Dendritic cell treated with granulocyte-macrophage colony-stimulating factor and Interleukin-4, amounts not matched to agents 40 ng/mL and 50 ng/mL, for 4 days (primary cell): ENCODE results near the gene GLIS1.

Experiments used
- H3K27ac Mint-ChIP-seq: one replicate; pipeline ENCODE4 v1.8.0; 2022; ENCODE audit warnings: mild to moderate bottlenecking, mixed read lengths
- H3K27me3 Mint-ChIP-seq: one replicate; pipeline ENCODE4 v1.8.0; 2022; ENCODE audit warnings: mild to moderate bottlenecking, mixed read lengths
- H3K36me3 Mint-ChIP-seq: one replicate; pipeline ENCODE4 v1.8.0; 2022; ENCODE audit warnings: low read depth, mixed read lengths
- H3K4me1 Mint-ChIP-seq: one replicate; pipeline ENCODE4 v1.8.0; 2022; ENCODE audit warnings: low read depth, mixed read lengths
- H3K4me3 Mint-ChIP-seq: one replicate; pipeline ENCODE4 v1.8.0; 2022; ENCODE audit warnings: mild to moderate bottlenecking, moderate library complexity, mixed read lengths
- H3K9me3 Mint-ChIP-seq: one replicate; pipeline ENCODE4 v1.8.0; 2022; ENCODE audit warnings: mixed read lengths
- intact Hi-C: fragments of 100-400 bp; cut with micrococcal nuclease; formaldehyde crosslinking; loops from one replicate; pipeline ENCODE4 v1.15.0; 2022

GLIS1 gene

GRCh38 chr1:53542551-53542950, 196.4 kb downstream of the GLIS1 start:
- intact Hi-C loops, result no loop called here
- Mint-ChIP-seq H3K27ac (no peak overlapping the region), H3K4me3 (no peak overlapping the region)

GRCh38 chr1:53541761-53542550, 197.0 kb downstream of the GLIS1 start:
- Mint-ChIP-seq H3K27ac (no peak overlapping the region), H3K4me3 (no peak overlapping the region), H3K36me3 (no peaks in the 10 kb centered on the region), H3K9me3 (no peaks in the 10 kb centered on the region), H3K4me1 (no peaks in the 10 kb centered on the region), H3K27me3 (no peaks in the 10 kb centered on the region)
- intact Hi-C loops, result no loop called here

More at GRCh38 chr1:53542551-53542950, 196.4 kb downstream of the GLIS1 start:
- Mint-ChIP-seq H3K9me3 (no peaks in the 10 kb centered on the region), H3K4me1 (no peaks in the 10 kb centered on the region), H3K27me3 (no peaks in the 10 kb centered on the region), H3K36me3 (no peaks in the 10 kb centered on the region)

- intact Hi-C loops, result no loop called here
- Mint-ChIP-seq H3K27ac (no peak overlapping the region), H3K4me1 (no peaks in the 10 kb centered on the region), H3K9me3 (no peaks in the 10 kb centered on the region), H3K4me3 (no peak overlapping the region), H3K27me3 (no peaks in the 10 kb centered on the region), H3K36me3 (no peaks in the 10 kb centered on the region)
These were observed 197.7 kb downstream of the GLIS1 start for GRCh38 chr1:53541263-53541625.

GRCh38 chr1:53540604-53541262, 198.2 kb downstream of the GLIS1 start:
- Mint-ChIP-seq H3K9me3 (no peaks in the 10 kb centered on the region), H3K4me3 (no peak overlapping the region), H3K27me3 (no peaks in the 10 kb centered on the region), H3K4me1 (no peaks in the 10 kb centered on the region), H3K36me3 (no peaks in the 10 kb centered on the region), H3K27ac (no peak overlapping the region)
- intact Hi-C loops, result no loop called here

- no peaks in the 10 kb centered on the region for H3K9me3 Mint-ChIP-seq
- no peaks in the 10 kb centered on the region for H3K4me1 Mint-ChIP-seq
- no peaks in the 10 kb centered on the region for H3K36me3 Mint-ChIP-seq
- intact Hi-C loops, result no loop called here
- H3K4me3 Mint-ChIP-seq, result no peak overlapping the region
- no peaks in the 10 kb centered on the region for H3K27me3 Mint-ChIP-seq
- no peak overlapping the region for H3K27ac Mint-ChIP-seq
These were observed 199.0 kb downstream of the GLIS1 start for GRCh38 chr1:53539711-53540603.

- Mint-ChIP-seq H3K27me3 (no peaks in the 10 kb centered on the region), H3K27ac (no peak overlapping the region), H3K36me3 (no peaks in the 10 kb centered on the region), H3K4me1 (no peaks in the 10 kb centered on the region), H3K9me3 (no peaks in the 10 kb centered on the region), H3K4me3 (no peak overlapping the region)
- intact Hi-C loops, result no loop called here
These were observed 199.7 kb downstream of the GLIS1 start for GRCh38 chr1:53539226-53539625.

GRCh38 chr1:53536606-53537005, 202.4 kb downstream of the GLIS1 start:
- H3K4me1 Mint-ChIP-seq, result no peaks in the 10 kb centered on the region
- H3K9me3 Mint-ChIP-seq, result no peaks in the 10 kb centered on the region
- no peak overlapping the region for H3K27ac Mint-ChIP-seq
- H3K4me3 Mint-ChIP-seq, result no peak overlapping the region
- H3K36me3 Mint-ChIP-seq, result no peaks in the 10 kb centered on the region
- intact Hi-C loops, result no loop called here
- peaks cover 2% of the 10 kb centered on the region for H3K27me3 Mint-ChIP-seq

- no peaks in the 10 kb centered on the region for H3K4me1 Mint-ChIP-seq
- H3K9me3 Mint-ChIP-seq, result no peaks in the 10 kb centered on the region
- intact Hi-C loops, result no loop called here
- H3K4me3 Mint-ChIP-seq, result no peak overlapping the region
- H3K27me3 Mint-ChIP-seq, result peaks cover 2% of the 10 kb centered on the region
- no peak overlapping the region for H3K27ac Mint-ChIP-seq
- H3K36me3 Mint-ChIP-seq, result no peaks in the 10 kb centered on the region
These were observed 203.1 kb downstream of the GLIS1 start for GRCh38 chr1:53535846-53536245.

GRCh38 chr1:53535226-53535625, 203.7 kb downstream of the GLIS1 start:
- H3K9me3 Mint-ChIP-seq, result no peaks in the 10 kb centered on the region
- H3K4me3 Mint-ChIP-seq, result no peak overlapping the region
- H3K36me3 Mint-ChIP-seq, result no peaks in the 10 kb centered on the region
- intact Hi-C loops, result no loop called here
- H3K4me1 Mint-ChIP-seq, result no peaks in the 10 kb centered on the region
- no peak overlapping the region for H3K27ac Mint-ChIP-seq
- H3K27me3 Mint-ChIP-seq, result peaks cover 2% of the 10 kb centered on the region

GRCh38 chr1:53532912-53533311, 206.1 kb downstream of the GLIS1 start:
- Mint-ChIP-seq H3K36me3 (no peaks in the 10 kb centered on the region), H3K9me3 (no peaks in the 10 kb centered on the region), H3K4me1 (no peaks in the 10 kb centered on the region), H3K27me3 (peaks cover 2% of the 10 kb centered on the region), H3K27ac (no peak overlapping the region), H3K4me3 (no peak overlapping the region)
- intact Hi-C loops, result no loop called here

- Mint-ChIP-seq H3K4me1 (no peaks in the 10 kb centered on the region), H3K9me3 (no peaks in the 10 kb centered on the region), H3K27ac (no peak overlapping the region), H3K27me3 (peaks cover 2% of the 10 kb centered on the region), H3K36me3 (no peaks in the 10 kb centered on the region), H3K4me3 (no peak overlapping the region)
- intact Hi-C loops, result no loop called here
These were observed 206.6 kb downstream of the GLIS1 start for GRCh38 chr1:53532377-53532776.

GRCh38 chr1:53530550-53530949, 208.4 kb downstream of the GLIS1 start:
- no peaks in the 10 kb centered on the region for H3K4me1 Mint-ChIP-seq
- no peak overlapping the region for H3K4me3 Mint-ChIP-seq
- no peak overlapping the region for H3K27ac Mint-ChIP-seq
- H3K9me3 Mint-ChIP-seq, result no peaks in the 10 kb centered on the region
- H3K27me3 Mint-ChIP-seq, result peaks cover 2% of the 10 kb centered on the region
- intact Hi-C loops, result no loop called here
- no peaks in the 10 kb centered on the region for H3K36me3 Mint-ChIP-seq

- no peak overlapping the region for H3K27ac Mint-ChIP-seq
- peaks cover 2% of the 10 kb centered on the region for H3K27me3 Mint-ChIP-seq
- intact Hi-C loops, result no loop called here
- no peaks in the 10 kb centered on the region for H3K9me3 Mint-ChIP-seq
- H3K36me3 Mint-ChIP-seq, result no peaks in the 10 kb centered on the region
- no peaks in the 10 kb centered on the region for H3K4me1 Mint-ChIP-seq
- H3K4me3 Mint-ChIP-seq, result no peak overlapping the region
These were observed 209.4 kb downstream of the GLIS1 start for GRCh38 chr1:53529555-53529954.

GRCh38 chr1:53527368-53527767, 211.6 kb downstream of the GLIS1 start:
- Mint-ChIP-seq H3K27ac (no peak overlapping the region), H3K36me3 (no peaks in the 10 kb centered on the region), H3K4me3 (no peak overlapping the region), H3K4me1 (no peaks in the 10 kb centered on the region), H3K9me3 (no peaks in the 10 kb centered on the region), H3K27me3 (no peaks in the 10 kb centered on the region)
- intact Hi-C loops, result no loop called here
